ENCODE measurements around the gene CRTC3. TPM values are rescaled to one million over a fixed set of nuclear protein-coding genes. Genes with fewer than 3 reads are reported as not detected.

The CRTC3 gene
- total and polyA plus RNA-seq, 2 donors (not counting 3 experiments of a cell fraction or from before 2014, with no cell fraction given), result 16.2 to 26.4 TPM

- Histone ChIP-seq H3K27ac (ENCODE audit: insufficient read depth, low read depth, low read length) (no peak overlapping the region), H3K4me1 (ENCODE audit: control insufficient read depth, extremely low read depth, insufficient read depth, low read length) (no peaks in the 10 kb centered on the region), H3K9me3 (replicated peaks; ENCODE audit: control insufficient read depth, insufficient read depth, low read length) (no peaks in the 10 kb centered on the region), H3K4me3 (replicated peaks in 1 of 3; ENCODE audit: insufficient read depth in 1 of 3, low read depth in 1 of 3, low read length in 3 of 3) (no peak overlapping the region), H4K20me1 (replicated peaks; ENCODE audit: control insufficient read depth, extremely low read depth, insufficient read depth, low read length) (no peaks in the 10 kb centered on the region), H3K79me2 (ENCODE audit: control insufficient read depth, insufficient read depth, low read length) (no peaks in the 10 kb centered on the region), H3K27me3 (ENCODE audit: control insufficient read depth in 2 of 2, insufficient read depth in 2 of 2, low read length in 2 of 2) (no peaks in the 10 kb centered on the region), H2AFZ (ENCODE audit: low read depth, low read length) (no peak overlapping the region), H3K9me1 (replicated peaks; ENCODE audit: control insufficient read depth, extremely low read depth, insufficient read depth, low read length) (no peaks in the 10 kb centered on the region), H3K9ac (replicated peaks; ENCODE audit: extremely low read depth, insufficient read depth, low read length) (no peak overlapping the region), H3K4me2 (ENCODE audit: insufficient read depth, low read length) (no peak overlapping the region), H3K36me3 (ENCODE audit: control insufficient read depth in 2 of 2, extremely low read depth in 1 of 2, insufficient read depth in 2 of 2, low read length in 2 of 2) (peaks cover 0 to 3% of the 10 kb centered on the region in 2 experiments)
- peak; percentile 4 for FAIRE-seq
- no TSS peak for BruUV-seq (replicated peaks)
- POLR2A ChIA-PET, result no interaction called here
- TF ChIP-seq POLR2A (IDR thresholded peaks at IDR 0.05; ENCODE audit: low read depth, low read length) (no peak), GATA2 (IDR thresholded peaks at IDR 0.05; ENCODE audit: insufficient read depth, insufficient read length, low read depth, low read length) (no peak), POLR2AphosphoS5 (IDR thresholded peaks at IDR 0.05; ENCODE audit: insufficient read depth, low read depth, low read length) (no peak), EZH2 (IDR thresholded peaks at IDR 0.05; ENCODE audit: borderline replicate concordance, low read depth, low read length, severe bottlenecking) (no peak), MYC (IDR thresholded peaks at IDR 0.05; ENCODE audit: low read depth, low read length) (no peak), FOS (IDR thresholded peaks at IDR 0.05; ENCODE audit: borderline replicate concordance, insufficient read depth, low read length) (no peak), JUN (IDR thresholded peaks at IDR 0.05; ENCODE audit: borderline replicate concordance, insufficient read depth, insufficient read length, low read depth) (no peak), CTCF (IDR thresholded peaks at IDR 0.05; ENCODE audit: extremely low read depth in 1 of 2, insufficient read depth in 1 of 2, low read depth in 1 of 2, low read length in 2 of 2) (no peak)
- TF ChIP-seq, protein P1, sequence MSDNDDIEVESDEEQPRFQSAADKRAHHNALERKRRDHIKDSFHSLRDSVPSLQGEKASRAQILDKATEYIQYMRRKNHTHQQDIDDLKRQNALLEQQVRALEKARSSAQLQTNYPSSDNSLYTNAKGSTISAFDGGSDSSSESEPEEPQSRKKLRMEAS (IDR thresholded peaks at IDR 0.05; ENCODE audit: insufficient read depth, insufficient read length), result no peak
- intact Hi-C loops (cut with micrococcal nuclease) (no loop called here), dilution Hi-C loops (cut with MboI; ENCODE audit: extremely low pct_ligation_motif_present, low sequenced_read_pairs) (no loop called here)
- CTCF ChIA-PET, result no interaction called here
- DNase-seq (ENCODE audit: low read depth, low spot score), result no peak
These were observed 22.6 kb downstream of the CRTC3 start for GRCh38 chr15:90552162-90552928.
